ENCODE data around the gene COL17A1.

COL17A1 gene

GRCh38 chr10:104085801-104086400 lies at the start of gene COL17A1:
TSS of gene COL17A1 (minus strand) at chr10:104085880. CDS start at chr10:104080673, 5,207 bp downstream.
- DNase-seq (ENCODE audit: low spot score): no peak

DNA sequence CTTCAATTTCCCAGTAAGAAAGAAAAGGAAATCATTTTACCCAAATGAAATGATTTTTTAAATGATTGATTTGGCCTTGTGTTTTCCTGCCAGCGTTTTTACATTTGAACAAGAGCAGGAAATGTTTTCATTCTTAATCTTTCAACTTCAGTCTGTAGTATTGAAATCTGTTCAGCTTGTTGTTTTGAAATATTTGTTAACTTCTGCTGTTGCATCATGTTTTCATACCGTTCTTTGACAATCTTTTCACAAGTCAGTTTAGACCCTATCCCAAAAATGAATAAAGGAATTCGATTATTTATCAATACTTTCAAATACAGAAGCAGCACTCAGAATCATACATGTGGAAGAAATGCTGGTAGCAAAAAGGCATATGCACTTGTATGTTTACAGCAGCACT lies 44.4 kb upstream of the COL17A1 start:
- no peak for DNase-seq (ENCODE audit: low spot score)

DNA sequence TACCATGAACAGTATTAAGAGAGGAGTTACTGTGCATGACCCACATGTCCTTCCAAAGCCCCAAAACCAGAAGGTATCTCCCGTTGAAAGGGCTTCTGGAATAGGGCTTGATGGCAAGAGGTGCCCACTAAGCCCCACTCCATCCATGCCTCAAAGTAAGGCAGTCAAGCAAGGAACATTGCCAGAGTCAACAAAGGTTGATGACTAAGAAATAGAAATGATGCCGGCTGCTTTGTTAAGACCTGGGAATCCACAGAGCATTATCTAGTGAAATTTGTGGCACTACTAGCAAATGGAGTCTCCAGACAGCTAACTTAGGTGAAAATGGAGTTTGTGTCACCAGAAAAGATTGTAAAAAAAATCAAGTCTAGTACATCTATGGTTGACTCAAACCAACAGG lies 42.5 kb upstream of the COL17A1 start:
- DNase-seq (ENCODE audit: low spot score): peak; percentile 45

DNA sequence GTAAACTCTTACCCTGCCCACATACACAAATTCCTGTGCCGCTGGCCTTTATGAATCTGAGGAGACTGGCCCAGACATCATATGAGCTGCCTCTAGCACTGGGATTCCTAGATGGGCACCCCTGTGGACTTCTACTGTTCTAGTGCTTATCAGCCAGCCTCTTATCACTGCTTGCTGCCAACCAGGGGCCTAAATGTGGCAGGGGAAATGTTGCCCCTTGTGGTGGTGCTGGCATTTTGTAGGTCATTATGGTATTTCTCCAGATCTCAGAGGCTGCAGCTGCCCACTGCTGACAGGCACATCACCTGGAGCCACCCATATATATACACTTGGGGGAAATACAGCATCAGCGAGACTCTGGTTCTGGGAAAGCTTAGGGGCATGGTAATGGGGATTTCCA lies 41.7 kb upstream of the COL17A1 start:
- DNase-seq (ENCODE audit: low spot score): peak; percentile 19

DNA sequence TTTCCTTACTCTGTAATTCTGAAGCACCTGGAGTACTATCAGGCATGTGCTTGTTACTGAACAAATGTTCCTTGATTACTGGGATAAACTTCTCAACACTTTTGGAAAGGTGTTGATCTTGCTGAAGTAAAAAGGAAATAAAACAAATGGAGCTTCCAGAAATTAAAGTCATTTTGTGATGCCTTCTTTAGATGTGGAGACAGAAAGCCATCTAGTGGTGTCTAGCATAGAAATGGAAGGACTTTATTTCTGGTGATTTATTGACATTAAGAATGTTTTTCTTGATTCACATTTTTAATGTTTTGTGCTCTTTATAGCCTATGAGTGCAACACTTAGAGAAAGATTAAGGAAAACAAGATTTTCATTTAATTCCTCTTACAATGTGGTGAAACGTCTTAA lies 37.7 kb upstream of the COL17A1 start:
- DNase-seq (ENCODE audit: low spot score): peak; percentile 27

- DNase-seq (ENCODE audit: low spot score): peak; percentile 33
These were observed 36.8 kb upstream of the COL17A1 start for GRCh38 chr10:104122225-104123107.

- DNase-seq (ENCODE audit: low spot score): peak; percentile 99
These were observed 36.0 kb upstream of the COL17A1 start, which contains the start of gene SFR1 for GRCh38 chr10:104121485-104122224. TSS of gene SFR1 (plus strand) at chr10:104122171. CDS start at chr10:104122184, 13 bp downstream.

- DNase-seq (ENCODE audit: low spot score): peak; percentile 98
These were observed 35.3 kb upstream of the COL17A1 start for GRCh38 chr10:104120903-104121484.

GRCh38 chr10:104120512-104120902 lies 34.8 kb upstream of the COL17A1 start:
- no peak for DNase-seq (ENCODE audit: low spot score)

GRCh38 chr10:104119996-104120395 lies 34.3 kb upstream of the COL17A1 start:
- DNase-seq (ENCODE audit: low spot score): peak; percentile 34

GRCh38 chr10:104117839-104118323 lies 32.2 kb upstream of the COL17A1 start:
- peak; percentile 93 for DNase-seq (ENCODE audit: low spot score)

DNA sequence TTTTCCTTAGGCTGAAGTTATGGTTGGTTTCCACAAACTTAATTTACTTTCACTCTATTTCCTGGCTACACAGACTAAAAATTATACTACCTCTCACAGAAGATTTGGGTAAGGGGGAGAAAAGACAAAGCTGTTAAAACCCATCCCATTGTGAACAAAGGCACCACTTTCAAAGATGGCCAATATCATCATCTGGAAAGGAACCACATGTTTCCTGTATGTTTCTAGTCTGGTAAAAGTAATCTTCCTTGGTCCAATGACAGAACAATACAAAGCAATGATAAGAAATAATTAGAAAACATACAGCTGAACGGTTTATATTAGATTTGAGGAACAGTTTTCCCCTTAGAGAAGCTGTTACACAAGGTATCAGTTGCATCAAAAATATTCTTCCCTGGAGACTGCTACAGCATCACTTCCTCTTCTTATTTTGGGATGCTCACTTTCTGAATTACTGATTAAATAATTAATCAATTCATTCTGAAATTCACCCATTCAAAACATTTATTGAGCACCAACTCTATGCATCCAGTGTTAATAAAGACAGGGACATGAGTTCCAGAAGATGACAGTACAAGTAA lies 27.8 kb upstream of the COL17A1 start:
- no peak for DNase-seq (ENCODE audit: low spot score)

GRCh38 chr10:104109908-104110662 lies 24.4 kb upstream of the COL17A1 start:
- peak; percentile 97 for DNase-seq (ENCODE audit: low spot score)

- peak; percentile 74 for DNase-seq (ENCODE audit: low spot score)
These were observed 19.2 kb upstream of the COL17A1 start for GRCh38 chr10:104104926-104105325.

- no peak for DNase-seq (ENCODE audit: low spot score)
These were observed 18.7 kb upstream of the COL17A1 start for GRCh38 chr10:104104418-104104817.

DNA sequence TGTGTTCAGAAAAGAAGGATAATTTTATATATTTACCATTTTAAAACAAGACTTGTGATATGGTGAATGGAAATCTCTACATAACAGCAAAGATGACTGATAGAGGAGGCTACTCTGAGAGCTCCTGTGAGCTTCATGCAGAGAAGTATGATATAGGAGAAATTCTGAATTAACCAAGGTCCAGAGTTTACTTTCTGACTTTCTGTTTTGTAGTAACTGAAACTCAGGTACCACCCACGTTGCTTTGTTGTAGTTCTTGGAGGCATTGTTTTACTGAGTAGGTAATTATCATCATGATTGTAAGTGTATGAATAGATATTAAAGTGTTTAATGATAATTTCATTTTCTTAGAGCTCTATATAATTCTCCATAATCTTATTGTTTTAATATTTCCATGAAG lies 18.3 kb upstream of the COL17A1 start:
- no peak for DNase-seq (ENCODE audit: low spot score)

GRCh38 chr10:104101902-104102301 lies 16.2 kb upstream of the COL17A1 start:
- no peak for DNase-seq (ENCODE audit: low spot score)

DNA sequence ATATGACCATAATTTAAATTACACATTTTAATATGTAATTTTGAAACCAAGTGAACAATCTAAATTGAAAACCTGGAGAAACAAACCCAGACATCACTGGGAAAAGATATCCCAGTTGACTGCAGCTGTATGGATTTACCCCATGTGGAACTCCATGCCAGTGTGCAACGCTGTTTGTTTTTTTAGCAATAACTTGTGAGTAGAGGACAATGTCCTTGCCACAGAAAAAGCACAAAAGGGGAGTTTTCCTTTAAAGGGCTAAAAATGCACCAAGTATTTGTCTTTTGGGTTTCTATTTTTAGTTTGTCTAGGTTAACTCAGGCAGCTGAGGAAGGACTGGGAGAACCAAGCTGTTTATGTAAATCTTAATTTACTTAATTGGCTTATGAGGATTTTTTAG lies 15.1 kb upstream of the COL17A1 start:
- DNase-seq (ENCODE audit: low spot score): no peak

GRCh38 chr10:104099941-104100340 lies 14.3 kb upstream of the COL17A1 start:
- DNase-seq (ENCODE audit: low spot score): no peak

- no peak for DNase-seq (ENCODE audit: low spot score)
These were observed 13.6 kb upstream of the COL17A1 start for GRCh38 chr10:104099269-104099668.

DNA sequence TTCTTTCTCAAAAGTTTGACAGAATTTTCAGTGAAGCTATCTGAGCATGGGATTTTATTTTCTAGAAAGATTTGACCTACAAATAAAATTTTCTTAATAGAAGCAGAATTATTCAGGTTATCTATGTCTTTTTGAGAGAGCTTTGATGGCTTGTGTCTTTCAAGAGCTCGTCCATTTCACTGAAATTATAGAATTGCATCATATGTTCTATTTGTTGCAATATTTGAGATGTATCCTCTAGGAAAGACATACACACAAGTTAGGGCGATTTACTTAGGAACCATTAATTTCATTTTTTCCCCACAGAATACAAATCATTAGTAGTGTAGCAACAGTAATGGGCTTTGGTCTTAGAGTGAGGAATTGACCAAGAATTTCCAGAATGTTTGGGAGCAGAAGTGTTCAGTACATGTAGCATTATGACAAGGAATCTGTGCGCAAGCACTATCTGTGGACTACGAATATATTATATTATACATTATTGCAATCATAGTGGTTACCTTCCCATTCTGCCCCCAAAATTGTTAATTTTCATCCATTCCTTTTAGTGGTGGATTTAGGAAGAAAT lies 12.8 kb upstream of the COL17A1 start:
- DNase-seq (ENCODE audit: low spot score): no peak

Measured in kidney tubule cell (primary cell).